GM12878 (cell line): ENCODE measurements around the gene HCFC1R1. TPM values are rescaled to one million over a fixed set of nuclear protein-coding genes. Genes with fewer than 3 reads are reported as not detected.

ENCODE experiments used
- BCL11A ChIP-seq: IDR thresholded peaks from 2 replicates; pipeline ENCODE4 v1.6.1; 2011; ENCODE audit warnings: low read depth, low read length
- CBFB ChIP-seq: IDR thresholded peaks from 2 replicates; pipeline ENCODE4 v1.6.1; 2016; ENCODE audit warnings: antibody characterized with exemption, low read depth
- CREB1 ChIP-seq: IDR thresholded peaks from 2 replicates; pipeline ENCODE4 v1.6.1; 2012; ENCODE audit warnings: low read depth, mild to moderate bottlenecking, inconsistent platforms
- FOXK2 ChIP-seq: fragments of 450-650 bp; IDR thresholded peaks from 2 replicates; pipeline ENCODE4 v1.6.1; 2017; ENCODE audit warnings: mild to moderate bottlenecking, moderate library complexity
- MEF2B ChIP-seq: fragments of 450-650 bp; IDR thresholded peaks from 2 replicates; pipeline ENCODE4 v1.6.1; 2018; ENCODE audit warnings: mild to moderate bottlenecking, moderate library complexity; ENCODE audit not compliant: partially characterized antibody, poor library complexity, severe bottlenecking
- MXI1 ChIP-seq: fragments of 150-350 bp; IDR thresholded peaks from 2 replicates; pipeline ENCODE4 v1.6.1; 2011; ENCODE audit warnings: low read depth, mild to moderate bottlenecking, inconsistent platforms, low read length, improper control_type of control experiment
- NFIC ChIP-seq: IDR thresholded peaks from 2 replicates; pipeline ENCODE4 v1.6.1; 2012; ENCODE audit warnings: low read depth, mild to moderate bottlenecking, inconsistent platforms, low read length, moderate library complexity
- SMAD5 ChIP-seq: IDR thresholded peaks from 2 replicates; pipeline ENCODE4 v1.6.1; 2016; ENCODE audit warnings: antibody characterized with exemption, low read depth
- polyA plus RNA-seq, 11 experiments: library from polyadenylated mRNA; depleted of rRNA in 4 of 11; unstranded in 6 of 11; stranded (reverse) in 5 of 11; fragments of >200 nt; fragmentation: Nextera tagmentation in 4 of 11; fragmentation: Illumina TruSeq in 1 of 11; extraction: Ambion mirVana in 4 of 11; extraction: Trizol in 1 of 11; gene quantifications; 1 replicate in 1 of 11; 2 replicates in 10 of 11; pipeline versions ENCODE4 v1.2.1 to v1.2.3, GENCODE V29; 2011 to 2016; ENCODE audit warnings: inconsistent platforms in 2 of 11, missing spikeins in 2 of 11, low read depth in 1 of 11
- total RNA-seq, 4 experiments: library from RNA; depleted of rRNA in 3 of 4; stranded (reverse); fragments of >200 nt in 3 of 4; fragmentation: Illumina TruSeq in 1 of 4; extraction: Trizol in 1 of 4; gene quantifications; 2 replicates each; pipeline versions ENCODE4 v1.2.1 to v1.2.3, GENCODE V29; 2013 to 2021
- TF ChIP-seq, protein P1 (sequence below): fragments of 150-350 bp; IDR thresholded peaks from 2 replicates; pipeline ENCODE4 v1.6.1; 2016; ENCODE audit warnings: low read depth, low read length

HCFC1R1 gene
- total and polyA plus RNA-seq, 10 of the 15 experiments (the other 5 are each of a cell fraction or from before 2014, with no cell fraction given), result 2.8 to 42.5 (median 20.4) TPM

GRCh38 chr16:3060339-3061127, 36.8 kb upstream of the HCFC1R1 start (continued):
- TF ChIP-seq FOXK2 (no peak), MEF2B (no peak), MXI1 (no peak), NFIC (no peak), BCL11A (no peak), CBFB (no peak), SMAD5 (no peak), CREB1 (no peak)
- TF ChIP-seq, protein P1, sequence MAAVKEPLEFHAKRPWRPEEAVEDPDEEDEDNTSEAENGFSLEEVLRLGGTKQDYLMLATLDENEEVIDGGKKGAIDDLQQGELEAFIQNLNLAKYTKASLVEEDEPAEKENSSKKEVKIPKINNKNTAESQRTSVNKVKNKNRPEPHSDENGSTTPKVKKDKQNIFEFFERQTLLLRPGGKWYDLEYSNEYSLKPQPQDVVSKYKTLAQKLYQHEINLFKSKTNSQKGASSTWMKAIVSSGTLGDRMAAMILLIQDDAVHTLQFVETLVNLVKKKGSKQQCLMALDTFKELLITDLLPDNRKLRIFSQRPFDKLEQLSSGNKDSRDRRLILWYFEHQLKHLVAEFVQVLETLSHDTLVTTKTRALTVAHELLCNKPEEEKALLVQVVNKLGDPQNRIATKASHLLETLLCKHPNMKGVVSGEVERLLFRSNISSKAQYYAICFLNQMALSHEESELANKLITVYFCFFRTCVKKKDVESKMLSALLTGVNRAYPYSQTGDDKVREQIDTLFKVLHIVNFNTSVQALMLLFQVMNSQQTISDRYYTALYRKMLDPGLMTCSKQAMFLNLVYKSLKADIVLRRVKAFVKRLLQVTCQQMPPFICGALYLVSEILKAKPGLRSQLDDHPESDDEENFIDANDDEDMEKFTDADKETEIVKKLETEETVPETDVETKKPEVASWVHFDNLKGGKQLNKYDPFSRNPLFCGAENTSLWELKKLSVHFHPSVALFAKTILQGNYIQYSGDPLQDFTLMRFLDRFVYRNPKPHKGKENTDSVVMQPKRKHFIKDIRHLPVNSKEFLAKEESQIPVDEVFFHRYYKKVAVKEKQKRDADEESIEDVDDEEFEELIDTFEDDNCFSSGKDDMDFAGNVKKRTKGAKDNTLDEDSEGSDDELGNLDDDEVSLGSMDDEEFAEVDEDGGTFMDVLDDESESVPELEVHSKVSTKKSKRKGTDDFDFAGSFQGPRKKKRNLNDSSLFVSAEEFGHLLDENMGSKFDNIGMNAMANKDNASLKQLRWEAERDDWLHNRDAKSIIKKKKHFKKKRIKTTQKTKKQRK, result no peak
